GM19397 (cell line): ENCODE results near the gene GFM2.
A peak's percentile ranks its signal among the peaks of the same experiment; 100 is the strongest.
"Not testable (repeated sequence)": the region's sequence is repeated elsewhere in the genome, so short reads cannot be mapped to it uniquely, and the experiment has no call there.

Experiments used
- ATAC-seq: cut with Tn5 transposase; IDR thresholded peaks from one replicate; pipeline ENCODE4 v1.9.1; 2021; ENCODE audit warnings: mild to moderate bottlenecking, moderate library complexity; ENCODE audit not compliant: unreplicated experiment

Gene GFM2

DNA sequence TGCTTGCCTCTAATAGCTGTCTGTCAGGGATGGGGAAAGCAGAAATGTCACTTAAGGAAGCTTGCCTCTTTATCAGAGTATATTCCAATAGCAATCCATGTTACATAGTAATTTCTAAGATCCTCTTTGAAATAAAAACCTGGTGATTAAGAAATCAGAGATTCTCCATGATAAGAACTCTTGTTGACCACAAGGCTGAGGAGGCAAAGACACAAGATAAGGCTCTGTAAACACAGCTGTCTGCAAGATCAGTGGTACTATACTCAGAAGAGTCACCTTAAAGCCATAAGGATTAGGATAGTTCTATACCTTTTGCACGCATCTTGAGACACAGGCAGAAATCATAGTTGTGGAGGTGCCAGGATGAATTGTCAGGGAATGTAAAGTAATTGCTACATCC is 41.6 kb downstream of the GFM2 start:
- ATAC-seq = no peak

GRCh38 chr5:74722271-74722670 is 44.6 kb downstream of the GFM2 start:
- ATAC-seq = no peak

GRCh38 chr5:74717596-74717995 is 49.3 kb downstream of the GFM2 start:
- no peak for ATAC-seq

DNA sequence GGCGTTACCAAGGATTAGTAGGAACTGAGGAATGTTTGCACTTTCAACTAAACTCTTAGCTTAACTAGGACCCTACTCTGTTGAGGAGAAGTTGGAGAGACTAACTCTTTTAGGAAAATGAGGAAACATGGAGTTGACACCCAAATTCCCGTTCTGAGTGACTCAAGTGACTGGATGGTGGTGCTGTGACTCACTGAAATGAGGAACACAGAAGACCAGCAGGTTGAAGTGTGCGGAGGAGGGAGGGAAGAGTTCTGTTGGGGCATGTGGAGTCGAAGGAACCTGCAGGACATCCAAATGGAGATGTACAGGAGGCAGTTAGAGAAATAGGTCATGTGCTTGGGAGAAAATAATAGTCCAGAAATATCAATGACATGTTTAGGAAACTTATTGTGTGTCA is 73.7 kb downstream of the GFM2 start:
- no peak for ATAC-seq

GRCh38 chr5:74686962-74687751 is 79.8 kb downstream of the GFM2 start:
- no peak for ATAC-seq

- peak; percentile 33 for ATAC-seq
Observed at GRCh38 chr5:74685979-74686631, 80.8 kb downstream of the GFM2 start.

GRCh38 chr5:74684900-74685851 is 81.7 kb downstream of the GFM2 start, which contains the start of gene HEXB:
HEXB (plus strand) TSS chr5:74685233; CDS start chr5:74685261, 28 bp downstream.
- peak; percentile 80 for ATAC-seq

- no peak for ATAC-seq
Observed at GRCh38 chr5:74679966-74680365, 87.0 kb downstream of the GFM2 start.

GRCh38 chr5:74679300-74679699 is 87.6 kb downstream of the GFM2 start:
- ATAC-seq = not testable (repeated sequence)

DNA sequence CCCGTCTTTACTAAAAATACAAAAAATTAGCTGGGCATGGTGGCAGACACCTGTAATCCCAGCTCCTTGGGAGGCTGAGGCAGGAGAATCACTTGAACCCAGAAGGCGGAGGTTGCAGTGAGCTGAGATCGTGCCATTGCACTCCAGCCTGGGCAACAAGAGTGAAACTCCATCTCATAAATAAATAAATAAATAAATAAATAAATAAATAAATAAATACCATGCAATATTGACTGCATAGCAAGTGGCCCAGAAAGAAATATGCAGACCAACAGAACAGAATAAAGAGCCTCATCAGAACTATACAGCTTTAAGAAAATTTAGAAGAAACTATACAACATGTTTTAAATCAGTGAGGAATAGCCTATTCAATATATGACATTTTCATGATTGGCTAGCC is 88.8 kb downstream of the GFM2 start:
- ATAC-seq = not testable (repeated sequence)

- ATAC-seq = not testable (repeated sequence)
Observed at GRCh38 chr5:74676466-74676865, 90.5 kb downstream of the GFM2 start.

DNA sequence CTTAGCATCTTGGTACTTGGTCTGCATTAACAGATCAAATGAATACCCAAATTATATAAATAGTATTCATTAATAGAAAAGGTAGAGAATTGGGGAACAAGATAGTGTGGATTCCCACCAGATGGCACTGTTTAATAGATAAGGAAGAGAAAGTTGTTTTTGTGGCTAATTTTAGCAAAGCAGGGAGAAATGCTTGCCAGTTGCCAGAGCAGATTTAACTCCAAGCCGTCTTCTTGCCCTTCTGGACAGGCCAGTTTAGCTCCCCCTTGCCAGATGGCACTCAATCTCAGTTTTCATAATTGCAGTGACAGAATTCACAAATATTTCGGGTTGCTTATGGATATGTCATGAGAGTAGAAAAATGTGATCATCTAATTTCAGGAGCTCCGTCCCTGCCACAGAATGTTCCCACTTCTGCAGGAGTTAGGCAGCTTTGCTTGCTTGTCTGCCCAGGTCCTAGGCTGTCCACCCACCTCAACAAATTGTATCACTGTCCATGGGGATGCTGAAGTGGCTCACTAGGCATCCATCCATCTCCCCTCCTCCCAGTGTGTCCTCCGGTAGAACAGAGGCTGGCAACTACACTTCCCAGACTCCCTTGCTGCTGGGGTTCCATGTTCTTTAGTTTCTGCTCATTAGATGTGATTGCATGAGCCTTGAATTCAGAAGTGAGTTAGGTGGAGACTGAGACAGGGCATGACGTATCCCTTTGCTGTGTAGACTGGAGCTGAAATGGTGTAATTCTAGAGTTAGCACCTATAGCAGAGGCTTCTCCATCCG is 93.7 kb downstream of the GFM2 start:
- ATAC-seq = no peak

- ATAC-seq = no peak
Observed at GRCh38 chr5:74672215-74672877, 94.6 kb downstream of the GFM2 start.
